DOHH2 (cell line): Measurements from ENCODE around the gene SLC22A1.

ENCODE experiments used
- H3F3A ChIP-seq: fragments of 200-600 bp; sonication (generic), shearing (Covaris generic); 2 replicates; pipeline ENCODE4 v1.6.0; 2016; ENCODE audit warnings: antibody characterized with exemption, mild to moderate bottlenecking; ENCODE audit not compliant: control insufficient read depth, insufficient read depth
- H3K27ac ChIP-seq: fragments of 200-600 bp; sonication (generic); 2 replicates; pipeline ENCODE4 v1.5.1; 2014; ENCODE audit warnings: low read depth, mild to moderate bottlenecking, low read length, moderate library complexity
- H3K27me3 ChIP-seq: fragments of 200-600 bp; sonication (generic); 2 replicates; pipeline ENCODE4 v1.6.1; 2014; ENCODE audit warnings: mild to moderate bottlenecking, low read length, mixed read lengths; ENCODE audit not compliant: control insufficient read depth
- H3K36me3 ChIP-seq: fragments of 200-600 bp; sonication (generic); 2 replicates; pipeline ENCODE4 v1.6.1; 2014; ENCODE audit warnings: mild to moderate bottlenecking, low read length, moderate library complexity, mixed read lengths; ENCODE audit not compliant: control insufficient read depth
- H3K4me1 ChIP-seq: fragments of 200-600 bp; sonication (generic); 2 replicates; pipeline ENCODE4 v1.6.1; 2014; ENCODE audit warnings: mild to moderate bottlenecking, low read length, mixed read lengths; ENCODE audit not compliant: control insufficient read depth
- H3K4me2 ChIP-seq: fragments of 200-600 bp; sonication (generic); 2 replicates; pipeline ENCODE4 v1.6.0; 2014; ENCODE audit warnings: mild to moderate bottlenecking, low read length, moderate library complexity
- H3K4me3 ChIP-seq: fragments of 200-600 bp; sonication (generic); 2 replicates; pipeline ENCODE4 v1.5.1; 2014; ENCODE audit warnings: mild to moderate bottlenecking, low read length, mixed read lengths
- H3K79me2 ChIP-seq: fragments of 200-600 bp; sonication (generic); 2 replicates; pipeline ENCODE4 v1.6.1; 2014; ENCODE audit warnings: mild to moderate bottlenecking, low read length, mixed read lengths; ENCODE audit not compliant: control insufficient read depth
- H3K9me2 ChIP-seq: fragments of 200-600 bp; sonication (generic); replicated peaks from 2 replicates; pipeline ENCODE4 v1.6.1; 2014; ENCODE audit warnings: mild to moderate bottlenecking, low read length, mixed read lengths; ENCODE audit not compliant: control insufficient read depth
- H3K9me3 ChIP-seq: fragments of 200-600 bp; sonication (generic); 2 replicates; pipeline ENCODE4 v1.6.1; 2014; ENCODE audit warnings: antibody characterized with exemption, low read length, mixed read lengths; ENCODE audit not compliant: control insufficient read depth, insufficient read depth
- H4K20me1 ChIP-seq: fragments of 200-600 bp; sonication (generic); 2 replicates; pipeline ENCODE4 v1.6.0; 2014; ENCODE audit warnings: low read depth, mild to moderate bottlenecking, antibody characterized with exemption, low read length, moderate library complexity; ENCODE audit not compliant: control insufficient read depth, insufficient read depth
- CTCF ChIP-seq: fragments of 200-600 bp; sonication (generic); IDR thresholded peaks from one replicate; pipeline ENCODE4 v1.5.1; 2014; ENCODE audit warnings: antibody characterized with exemption, mild to moderate bottlenecking, low read depth, low read length; ENCODE audit not compliant: poor library complexity, severe bottlenecking
- EZH2phosphoT487 ChIP-seq: fragments of 200-600 bp; sonication (generic); IDR thresholded peaks from 2 replicates; pipeline ENCODE4 v1.6.1; 2017; ENCODE audit warnings: borderline replicate concordance, mild to moderate bottlenecking, antibody characterized with exemption, low read length, moderate library complexity, mixed read lengths

The SLC22A1 gene

GRCh38 chr6:160135907-160136655, 14.5 kb downstream of the SLC22A1 start:
- H3K4me2 ChIP-seq, result no peak overlapping the region
- TF ChIP-seq CTCF, result no peak
- no peak for TF ChIP-seq EZH2phosphoT487
- H3K9me3 ChIP-seq, result no peaks in the 10 kb centered on the region
- H3K27me3 ChIP-seq, result no peaks in the 10 kb centered on the region
- no peaks in the 10 kb centered on the region for H4K20me1 ChIP-seq
- no peaks in the 10 kb centered on the region for H3K36me3 ChIP-seq
- no peaks in the 10 kb centered on the region for H3F3A ChIP-seq
- no peak overlapping the region for H3K4me3 ChIP-seq
- no peaks in the 10 kb centered on the region for H3K79me2 ChIP-seq
- H3K27ac ChIP-seq, result no peak overlapping the region
- H3K4me1 ChIP-seq, result no peaks in the 10 kb centered on the region; the same call in 1 of the 2 replicates
- H3K9me2 ChIP-seq, result no peaks in the 10 kb centered on the region

DNA sequence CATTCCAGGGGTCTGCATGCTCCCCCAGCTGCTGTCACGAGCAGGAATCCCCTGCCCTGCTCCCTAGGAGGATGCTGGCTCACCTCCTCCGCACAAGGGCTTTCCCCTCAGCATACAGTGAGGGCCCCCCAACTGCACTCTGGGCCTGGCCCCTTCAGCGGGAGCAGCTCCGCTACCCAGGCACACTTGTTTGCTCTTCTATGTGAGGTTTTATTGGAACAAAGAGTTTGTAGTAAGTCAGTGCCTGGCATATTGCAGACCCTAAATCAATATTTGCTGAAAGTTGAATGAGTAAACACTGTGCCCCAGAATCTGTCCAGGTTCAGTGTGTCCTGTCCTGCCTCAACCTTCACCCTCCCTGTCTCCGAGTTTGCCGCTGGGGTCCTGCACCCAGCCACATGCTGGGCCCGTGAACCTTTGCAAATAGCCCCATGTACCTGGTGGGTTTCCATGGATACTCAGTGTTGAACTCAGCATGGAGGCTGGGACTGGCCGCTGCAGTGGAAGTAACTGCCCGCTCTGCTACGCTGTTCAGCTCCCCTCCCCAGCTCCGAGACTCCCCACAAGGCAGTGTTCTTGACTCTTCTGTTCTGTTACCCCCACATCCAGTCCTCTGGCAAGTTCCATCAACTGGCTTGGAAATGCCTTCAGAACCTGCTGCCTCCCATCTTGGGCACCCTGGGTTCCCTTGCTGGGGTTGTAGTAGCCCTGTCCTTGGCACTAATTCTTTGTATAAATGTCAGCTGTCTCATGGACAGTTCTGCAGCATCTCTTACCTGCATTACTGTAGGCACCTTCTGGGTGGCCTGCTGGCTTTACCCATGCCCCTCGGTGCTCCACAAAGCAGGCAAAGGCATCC, 15.7 kb downstream of the SLC22A1 start:
- H3K4me3 ChIP-seq, result no peak overlapping the region
- no peaks in the 10 kb centered on the region for H3K9me3 ChIP-seq
- no peaks in the 10 kb centered on the region for H3F3A ChIP-seq
- H3K4me2 ChIP-seq, result no peak overlapping the region
- no peaks in the 10 kb centered on the region for H3K36me3 ChIP-seq
- TF ChIP-seq CTCF (no peak), EZH2phosphoT487 (no peak)
- H4K20me1 ChIP-seq, result no peaks in the 10 kb centered on the region
- H3K4me1 ChIP-seq, result no peaks in the 10 kb centered on the region; the same call in 1 of the 2 replicates
- no peaks in the 10 kb centered on the region for H3K27me3 ChIP-seq
- no peaks in the 10 kb centered on the region for H3K9me2 ChIP-seq
- no peak overlapping the region for H3K27ac ChIP-seq
- H3K79me2 ChIP-seq, result no peaks in the 10 kb centered on the region

DNA sequence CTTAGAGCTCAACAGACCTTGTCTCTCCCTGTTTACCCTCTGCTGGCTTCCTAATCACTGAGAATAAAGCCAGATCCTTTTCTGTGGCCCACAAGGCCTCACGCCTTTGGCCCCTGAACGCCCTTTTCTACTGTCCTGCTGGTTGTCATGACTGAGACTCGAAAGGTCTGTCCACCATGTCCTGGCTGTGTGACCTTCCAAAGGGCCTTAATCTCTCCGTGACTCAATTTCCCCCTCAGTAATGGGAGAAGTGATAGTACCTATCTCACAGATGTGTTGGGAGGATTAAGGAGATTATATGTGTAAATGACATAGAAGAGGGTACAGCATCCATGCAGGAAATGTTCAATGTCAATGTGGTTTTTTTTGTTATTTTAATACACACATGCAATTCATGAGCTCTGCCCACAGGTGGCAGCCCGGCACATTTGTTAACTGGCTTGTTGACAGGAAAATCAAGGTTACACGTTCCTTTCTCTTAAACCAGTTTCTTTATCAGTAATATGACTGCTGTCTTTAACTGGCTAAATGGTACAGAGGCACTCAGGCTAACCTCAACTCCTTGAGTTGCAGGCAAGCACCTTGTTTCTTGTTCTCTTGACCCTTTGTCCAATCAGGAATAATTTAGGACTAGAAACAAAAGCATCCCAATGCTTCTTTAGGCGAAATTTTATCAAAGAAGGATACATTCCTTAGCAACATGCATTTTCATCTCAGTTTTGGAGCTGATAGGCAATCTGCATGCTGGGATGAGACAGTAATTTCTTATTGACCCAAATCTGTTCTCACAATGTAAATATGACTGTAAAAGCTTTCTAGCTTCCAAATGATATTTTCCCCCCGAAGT, 16.6 kb downstream of the SLC22A1 start:
- Histone ChIP-seq H3F3A (no peaks in the 10 kb centered on the region), H3K79me2 (no peaks in the 10 kb centered on the region), H3K27me3 (no peaks in the 10 kb centered on the region), H3K27ac (no peak overlapping the region), H3K9me2 (no peaks in the 10 kb centered on the region), H3K36me3 (no peaks in the 10 kb centered on the region), H3K4me3 (no peak overlapping the region), H4K20me1 (no peaks in the 10 kb centered on the region), H3K9me3 (no peaks in the 10 kb centered on the region), H3K4me2 (no peak overlapping the region), H3K4me1 (no peaks in the 10 kb centered on the region; the same call in 1 of the 2 replicates)
- no peak for TF ChIP-seq EZH2phosphoT487
- no peak for TF ChIP-seq CTCF
